Mesothelial cell of epicardium (in vitro differentiated cells): ENCODE measurements around the gene MYH11. TPM values are rescaled to one million over a fixed set of nuclear protein-coding genes. Genes with fewer than 3 reads are reported as not detected.
"Not testable (repeated sequence)": the region's sequence is repeated elsewhere in the genome, so short reads cannot be mapped to it uniquely, and the experiment has no call there.

ENCODE experiments used
- DNase-seq, 2 experiments: peaks; one replicate each; pipeline ENCODE4 v3.0.0; 2021; ENCODE audit warnings: low spot score in 2 of 2; ENCODE audit not compliant: unreplicated experiment in 2 of 2
- H3K27ac Mint-ChIP-seq: 2 replicates; pipeline ENCODE4 v1.8.0; 2021; ENCODE audit warnings: mixed read lengths
- H3K27me3 Mint-ChIP-seq: 2 replicates; pipeline ENCODE4 v1.8.0; 2021; ENCODE audit warnings: low read depth, mixed read lengths
- H3K36me3 Mint-ChIP-seq: 2 replicates; pipeline ENCODE4 v1.8.0; 2021; ENCODE audit warnings: mixed read lengths
- H3K4me1 Mint-ChIP-seq: 2 replicates; pipeline ENCODE4 v1.8.0; 2021; ENCODE audit warnings: mixed read lengths
- H3K4me3 Mint-ChIP-seq: 2 replicates; pipeline ENCODE4 v1.8.0; 2021; ENCODE audit warnings: mild to moderate bottlenecking, moderate library complexity, mixed read lengths
- H3K9me3 Mint-ChIP-seq: 2 replicates; pipeline ENCODE4 v1.8.0; 2021; ENCODE audit warnings: mixed read lengths
- CTCF ChIP-seq: fragments of 200-600 bp; sonication (generic); IDR thresholded peaks from one replicate; pipeline ENCODE4 v1.5.0; 2021; ENCODE audit warnings: antibody characterized with exemption; ENCODE audit not compliant: unreplicated experiment
- total RNA-seq: library from RNA; stranded (reverse); gene quantifications from 3 replicates; pipeline ENCODE4 v1.2.1, GENCODE V29; 2021

MYH11 gene
- total RNA-seq, 1 donor from 2014 or later = 0.58 TPM

- H3K4me1 Mint-ChIP-seq = no peaks in the 10 kb centered on the region
- no peak for DNase-seq
- no peak overlapping the region for H3K4me3 Mint-ChIP-seq
- no peaks in the 10 kb centered on the region for H3K27me3 Mint-ChIP-seq
- H3K9me3 Mint-ChIP-seq = no peaks in the 10 kb centered on the region
- peaks cover 13% of the 10 kb centered on the region for H3K36me3 Mint-ChIP-seq
- no peak overlapping the region for H3K27ac Mint-ChIP-seq
- TF ChIP-seq CTCF = no peak
Observed at GRCh38 chr16:15703029-15703736, 153.6 kb downstream of the MYH11 start.

GRCh38 chr16:15701975-15702970 lies 154.6 kb downstream of the MYH11 start:
- TF ChIP-seq CTCF = no peak
- Mint-ChIP-seq H3K4me3 (no peak overlapping the region), H3K9me3 (no peaks in the 10 kb centered on the region), H3K27ac (no peak overlapping the region), H3K36me3 (peaks cover 14% of the 10 kb centered on the region), H3K27me3 (no peaks in the 10 kb centered on the region), H3K4me1 (no peaks in the 10 kb centered on the region)
- no peak for DNase-seq

- Mint-ChIP-seq H3K4me3 (no peak overlapping the region), H3K36me3 (peaks cover 20% of the 10 kb centered on the region), H3K9me3 (no peaks in the 10 kb centered on the region), H3K27ac (no peak overlapping the region), H3K27me3 (no peaks in the 10 kb centered on the region), H3K4me1 (no peaks in the 10 kb centered on the region)
- DNase-seq = no peak
- no peak for TF ChIP-seq CTCF
Observed at GRCh38 chr16:15701367-15701766, 155.5 kb downstream of the MYH11 start.

- no peak for DNase-seq
- Mint-ChIP-seq H3K27me3 (no peaks in the 10 kb centered on the region), H3K9me3 (no peaks in the 10 kb centered on the region), H3K4me3 (no peak overlapping the region), H3K4me1 (no peaks in the 10 kb centered on the region), H3K36me3 (peaks cover 22% of the 10 kb centered on the region), H3K27ac (no peak overlapping the region)
- no peak for TF ChIP-seq CTCF
Observed at GRCh38 chr16:15699819-15700218, 157.0 kb downstream of the MYH11 start.

GRCh38 chr16:15694499-15694898 lies 162.3 kb downstream of the MYH11 start:
- no peaks in the 10 kb centered on the region for H3K27me3 Mint-ChIP-seq
- peaks cover 28% of the 10 kb centered on the region for H3K36me3 Mint-ChIP-seq
- no peaks in the 10 kb centered on the region for H3K4me1 Mint-ChIP-seq
- no peak for DNase-seq
- H3K27ac Mint-ChIP-seq = no peak overlapping the region
- H3K9me3 Mint-ChIP-seq = no peaks in the 10 kb centered on the region
- TF ChIP-seq CTCF = no peak
- no peak overlapping the region for H3K4me3 Mint-ChIP-seq

GRCh38 chr16:15692508-15692907 lies 164.3 kb downstream of the MYH11 start:
- H3K27ac Mint-ChIP-seq, H3K4me1 Mint-ChIP-seq, DNase-seq, H3K4me3 Mint-ChIP-seq, H3K27me3 Mint-ChIP-seq, H3K9me3 Mint-ChIP-seq: not testable (repeated sequence)
- H3K36me3 Mint-ChIP-seq = peaks cover 35% of the 10 kb centered on the region
